Left ventricle myocardium inferior (tissue), 1 donor: ENCODE data around the gene DYNC1H1. TPM values are rescaled to one million over a fixed set of nuclear protein-coding genes. Genes with fewer than 3 reads are reported as not detected.

Experiments
- DNase-seq: peaks from one replicate; pipeline ENCODE4 v3.0.0-alpha.2; 2020
- H3K27ac ChIP-seq: fragments of 200-600 bp; replicated peaks from 2 replicates; pipeline ENCODE4 v1.8.0; 2021
- H3K27me3 ChIP-seq: fragments of 200-600 bp; 2 replicates; pipeline ENCODE4 v1.8.0; 2021; ENCODE audit warnings: low read depth
- H3K36me3 ChIP-seq: fragments of 200-600 bp; 2 replicates; pipeline ENCODE4 v1.8.0; 2021
- H3K4me1 ChIP-seq: fragments of 200-600 bp; 2 replicates; pipeline ENCODE4 v1.8.0; 2021
- H3K4me3 ChIP-seq: fragments of 200-600 bp; 2 replicates; pipeline ENCODE4 v1.8.0; 2021; ENCODE audit warnings: mild to moderate bottlenecking, moderate library complexity
- H3K9me3 ChIP-seq: fragments of 200-600 bp; replicated peaks from 2 replicates; pipeline ENCODE4 v1.8.0; 2021
- CTCF ChIP-seq: fragments of 200-600 bp; IDR thresholded peaks from 2 replicates; pipeline ENCODE4 v1.8.0; 2021; ENCODE audit warnings: antibody characterized with exemption, mild to moderate bottlenecking, borderline replicate concordance
- intact Hi-C: fragments of 100-400 bp; cut with micrococcal nuclease; formaldehyde crosslinking; loops from one replicate; pipeline ENCODE4 v1.11.0; 2022
- total RNA-seq: library from RNA; stranded (reverse); fragmentation: NEBNext Ultra II Directional; extraction: Animal tissue kit (Norgen Biotek cat#: 25700); gene quantifications from one replicate; pipeline ENCODE4 v1.2.1, GENCODE V29; 2021
- donor health status: DM: no; HTN: yes; CAD: no; lungs with severe emphysema.

DYNC1H1 gene
- total RNA-seq, 1 donor from 2014 or later = 402 TPM

DNA sequence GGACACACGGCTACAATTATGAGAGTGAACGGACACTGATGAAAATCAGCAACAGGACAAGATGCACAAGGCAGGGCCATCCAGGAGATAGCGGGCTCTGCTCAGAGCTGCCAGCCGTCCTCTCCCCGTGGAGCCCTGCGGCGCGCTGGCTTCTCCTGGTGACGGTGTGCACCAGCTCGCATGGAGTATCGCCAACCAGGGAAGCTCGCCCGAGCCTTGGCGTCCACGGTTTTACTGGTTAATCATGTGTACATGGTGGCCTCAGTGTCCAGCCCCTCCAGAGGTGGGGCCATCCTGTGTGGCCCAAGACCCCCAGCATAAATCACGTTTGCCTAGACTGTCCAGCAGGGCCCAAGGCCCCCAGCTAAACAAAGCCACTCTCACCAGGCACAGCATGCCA lies 31.2 kb upstream of the DYNC1H1 start:
- no peaks in the 10 kb centered on the region for H3K36me3 ChIP-seq
- TF ChIP-seq CTCF = no peak
- H3K4me3 ChIP-seq = no peak overlapping the region
- H3K4me1 ChIP-seq = peaks cover 9% of the 10 kb centered on the region
- intact Hi-C loops = no loop called here
- H3K27me3 ChIP-seq = no peaks in the 10 kb centered on the region
- no peak overlapping the region for H3K27ac ChIP-seq
- no peaks in the 10 kb centered on the region for H3K9me3 ChIP-seq
- DNase-seq = no peak

GRCh38 chr14:101934601-101935150 lies 29.7 kb upstream of the DYNC1H1 start:
- intact Hi-C loops = no loop called here
- Histone ChIP-seq H3K9me3 (no peaks in the 10 kb centered on the region), H3K4me1 (no peaks in the 10 kb centered on the region), H3K4me3 (no peak overlapping the region), H3K27ac (no peak overlapping the region), H3K36me3 (no peaks in the 10 kb centered on the region), H3K27me3 (no peaks in the 10 kb centered on the region)
- DNase-seq = no peak
- TF ChIP-seq CTCF = no peak

GRCh38 chr14:101937926-101938767 lies 26.2 kb upstream of the DYNC1H1 start:
- DNase-seq = no peak
- Histone ChIP-seq H3K9me3 (no peaks in the 10 kb centered on the region), H3K4me3 (no peak overlapping the region), H3K27me3 (peaks cover 8% of the 10 kb centered on the region), H3K4me1 (no peaks in the 10 kb centered on the region), H3K27ac (no peak overlapping the region), H3K36me3 (no peaks in the 10 kb centered on the region)
- TF ChIP-seq CTCF = no peak
- intact Hi-C loops = no loop called here

- TF ChIP-seq CTCF = no peak
- Histone ChIP-seq H3K27me3 (peaks cover 8% of the 10 kb centered on the region), H3K36me3 (no peaks in the 10 kb centered on the region), H3K9me3 (no peaks in the 10 kb centered on the region), H3K4me1 (no peaks in the 10 kb centered on the region), H3K27ac (no peak overlapping the region), H3K4me3 (no peak overlapping the region)
- intact Hi-C loops = no loop called here
- no peak for DNase-seq
Measured at GRCh38 chr14:101939646-101940170, 24.7 kb upstream of the DYNC1H1 start.

- H3K27ac ChIP-seq = no peak overlapping the region
- peaks cover 8% of the 10 kb centered on the region for H3K27me3 ChIP-seq
- no peaks in the 10 kb centered on the region for H3K36me3 ChIP-seq
- DNase-seq = no peak
- no peak for TF ChIP-seq CTCF
- H3K9me3 ChIP-seq = no peaks in the 10 kb centered on the region
- H3K4me1 ChIP-seq = peaks cover 18% of the 10 kb centered on the region
- no peak overlapping the region for H3K4me3 ChIP-seq
- intact Hi-C loops = no loop called here
Measured at GRCh38 chr14:101944451-101944850, 19.9 kb upstream of the DYNC1H1 start.
